ENCODE results near the gene KDM4C.

DNA sequence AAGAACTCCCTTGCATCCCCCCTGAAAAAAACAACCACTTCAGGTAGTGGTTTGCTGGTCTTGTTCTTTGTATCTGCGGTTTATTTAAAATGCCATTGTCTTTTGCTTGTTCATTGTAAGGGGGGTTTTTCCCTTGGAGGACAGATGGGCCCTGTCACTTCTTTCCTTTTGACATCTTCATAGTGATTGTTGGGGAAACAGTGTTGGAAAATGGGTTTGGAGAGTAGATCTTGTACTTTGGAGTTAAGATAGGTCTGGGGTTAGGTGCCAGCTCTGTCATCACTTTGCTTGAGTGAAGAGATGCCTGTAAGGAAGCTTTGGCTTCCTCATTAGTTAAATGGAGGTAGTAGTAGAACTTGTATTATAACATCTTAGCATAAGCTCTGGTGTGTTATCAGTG is 112.4 kb downstream of the KDM4C start:
- TF ChIP-seq POLR2AphosphoS5 (IDR thresholded peaks at IDR 0.05), result no peak
- TF ChIP-seq, protein P1, sequence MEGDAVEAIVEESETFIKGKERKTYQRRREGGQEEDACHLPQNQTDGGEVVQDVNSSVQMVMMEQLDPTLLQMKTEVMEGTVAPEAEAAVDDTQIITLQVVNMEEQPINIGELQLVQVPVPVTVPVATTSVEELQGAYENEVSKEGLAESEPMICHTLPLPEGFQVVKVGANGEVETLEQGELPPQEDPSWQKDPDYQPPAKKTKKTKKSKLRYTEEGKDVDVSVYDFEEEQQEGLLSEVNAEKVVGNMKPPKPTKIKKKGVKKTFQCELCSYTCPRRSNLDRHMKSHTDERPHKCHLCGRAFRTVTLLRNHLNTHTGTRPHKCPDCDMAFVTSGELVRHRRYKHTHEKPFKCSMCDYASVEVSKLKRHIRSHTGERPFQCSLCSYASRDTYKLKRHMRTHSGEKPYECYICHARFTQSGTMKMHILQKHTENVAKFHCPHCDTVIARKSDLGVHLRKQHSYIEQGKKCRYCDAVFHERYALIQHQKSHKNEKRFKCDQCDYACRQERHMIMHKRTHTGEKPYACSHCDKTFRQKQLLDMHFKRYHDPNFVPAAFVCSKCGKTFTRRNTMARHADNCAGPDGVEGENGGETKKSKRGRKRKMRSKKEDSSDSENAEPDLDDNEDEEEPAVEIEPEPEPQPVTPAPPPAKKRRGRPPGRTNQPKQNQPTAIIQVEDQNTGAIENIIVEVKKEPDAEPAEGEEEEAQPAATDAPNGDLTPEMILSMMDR (IDR thresholded peaks at IDR 0.05), result no peak
- no peak for TF ChIP-seq EP300 (IDR thresholded peaks at IDR 0.05)
